ENCODE measurements around the gene CLCN2. TPM values are rescaled to one million over a fixed set of nuclear protein-coding genes. Genes with fewer than 3 reads are reported as not detected.
"Not testable (repeated sequence)": the region's sequence is repeated elsewhere in the genome, so short reads cannot be mapped to it uniquely, and the experiment has no call there.

Gene CLCN2
- total and polyA plus RNA-seq, 2 donors: 0.85 to 7.0 TPM

DNA sequence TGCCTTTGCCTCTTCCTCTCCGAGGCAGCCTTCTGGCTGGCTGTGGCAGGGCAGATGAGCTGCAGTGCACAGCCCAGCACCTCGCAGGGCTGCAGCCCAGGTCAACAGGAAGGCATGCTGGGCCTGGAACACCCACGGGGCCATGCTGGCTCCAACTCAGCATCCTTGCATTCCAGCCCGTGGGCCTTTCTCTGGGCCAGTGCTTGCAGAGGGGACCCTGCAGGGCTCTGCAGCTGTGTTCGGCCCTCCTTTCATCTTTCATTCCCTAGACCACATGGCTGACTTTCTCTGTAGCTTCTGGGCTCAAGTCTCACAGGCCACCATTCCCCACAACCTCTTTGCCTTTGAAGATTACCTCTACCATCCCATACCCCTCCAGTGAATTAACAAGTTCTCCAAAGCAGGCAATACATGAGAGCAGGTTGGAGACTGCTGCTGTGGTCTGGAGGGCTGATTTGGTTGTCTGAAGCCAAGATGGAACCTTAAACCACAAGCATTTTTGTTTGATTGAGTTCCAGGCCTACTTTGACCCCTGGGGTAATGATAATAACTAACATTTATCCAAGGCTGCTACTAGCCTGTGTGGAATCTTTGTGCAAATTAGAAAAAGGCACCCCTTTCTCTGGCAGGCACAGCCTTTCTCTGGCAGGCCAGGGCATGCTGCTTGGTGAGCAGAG, 18.1 kb downstream of the CLCN2 start:
- Histone ChIP-seq H3K4me3 (ENCODE audit: low read length in 2 of 2) (no peak overlapping the region), H3K36me3 (ENCODE audit: control insufficient read depth in 2 of 2, insufficient read depth in 2 of 2, low read length in 1 of 2) (peaks cover 0 to 12% of the 10 kb centered on the region in 2 donors), H3K27ac (ENCODE audit: low read depth in 1 of 2, low read length in 1 of 2) (no peak overlapping the region), H3K9me3 (ENCODE audit: control insufficient read depth in 2 of 2, insufficient read depth in 1 of 2, low read length in 1 of 2) (no peaks in the 10 kb centered on the region), H3K27me3 (ENCODE audit: control insufficient read depth in 2 of 2, insufficient read depth in 1 of 2, low read length in 1 of 2) (peaks cover 0 to 14% of the 10 kb centered on the region in 2 donors), H3K4me1 (ENCODE audit: control insufficient read depth in 2 of 2, insufficient read depth in 2 of 2, low read length in 2 of 2) (peaks cover 0 to 7% of the 10 kb centered on the region in 2 donors)
- no peak for DNase-seq (ENCODE audit: low read depth in 6 of 9, low spot score in 9 of 9)
- 93% methylated on average over 5 of the region's 5 CpGs for WGBS

DNA sequence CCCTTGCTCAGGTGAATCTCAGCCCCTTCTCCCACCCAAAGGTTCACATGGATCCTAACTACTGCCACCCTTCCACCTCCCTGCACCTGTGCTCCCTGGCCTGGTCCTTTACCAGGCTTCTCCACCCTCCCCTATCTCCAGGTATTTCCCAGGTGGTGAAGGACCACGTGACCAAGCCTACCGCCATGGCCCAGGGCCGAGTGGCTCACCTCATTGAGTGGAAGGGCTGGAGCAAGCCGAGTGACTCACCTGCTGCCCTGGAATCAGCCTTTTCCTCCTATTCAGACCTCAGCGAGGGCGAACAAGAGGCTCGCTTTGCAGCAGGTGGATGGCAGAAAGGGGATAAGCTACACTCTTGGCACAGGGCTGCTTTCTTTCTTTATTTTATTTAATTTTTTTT, 19.5 kb downstream of the CLCN2 start:
- no peak overlapping the region for H3K4me3 ChIP-seq (ENCODE audit: low read length in 2 of 2)
- peaks cover 0 to 28% of the 10 kb centered on the region in 2 donors for H3K27me3 ChIP-seq (ENCODE audit: control insufficient read depth in 2 of 2, insufficient read depth in 1 of 2, low read length in 1 of 2)
- DNase-seq (ENCODE audit: low read depth in 6 of 9, low spot score in 9 of 9): no peak
- peaks cover 0 to 12% of the 10 kb centered on the region in 2 donors for H3K36me3 ChIP-seq (ENCODE audit: control insufficient read depth in 2 of 2, insufficient read depth in 2 of 2, low read length in 1 of 2)
- no peaks in the 10 kb centered on the region for H3K9me3 ChIP-seq (ENCODE audit: control insufficient read depth in 2 of 2, insufficient read depth in 1 of 2, low read length in 1 of 2)
- peaks cover 1 to 15% of the 10 kb centered on the region in 2 donors for H3K4me1 ChIP-seq (ENCODE audit: control insufficient read depth in 2 of 2, insufficient read depth in 2 of 2, low read length in 2 of 2)
- no peak overlapping the region for H3K27ac ChIP-seq (ENCODE audit: low read depth in 1 of 2, low read length in 1 of 2)
- WGBS: 94% methylated on average over 7 of the region's 7 CpGs

DNA sequence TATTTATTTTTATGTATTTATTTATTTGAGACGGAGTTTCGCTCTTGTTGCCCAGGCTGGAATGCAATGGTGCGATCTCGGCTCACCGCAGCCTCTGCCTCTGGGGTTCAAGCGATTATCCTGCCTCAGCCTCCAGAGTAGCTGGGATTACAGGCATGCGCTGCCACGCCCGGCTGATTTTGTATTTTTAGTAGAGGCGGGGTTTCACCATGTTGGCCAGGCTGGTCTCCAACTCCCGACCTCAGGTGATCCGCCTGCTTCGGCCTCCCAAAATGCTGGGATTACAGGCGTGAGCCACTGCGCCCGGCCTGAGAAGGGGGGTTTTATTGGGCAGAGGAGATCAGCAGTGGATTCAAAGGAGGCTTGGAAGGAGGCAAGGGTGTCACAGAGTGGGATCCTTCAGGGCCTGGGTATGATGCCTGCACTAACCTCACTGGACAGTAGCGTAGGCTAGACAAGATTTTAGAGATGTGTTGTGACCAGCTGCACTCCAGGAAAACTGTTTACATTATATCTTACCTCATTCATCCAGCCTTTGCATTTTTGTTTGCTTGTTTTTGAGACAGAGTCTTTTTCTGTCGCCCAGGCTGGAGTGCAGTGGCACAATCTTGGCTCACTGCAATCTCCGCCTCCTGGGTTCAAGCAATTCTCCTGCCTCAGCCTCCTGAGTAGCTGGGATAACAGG, 21.8 kb downstream of the CLCN2 start:
- not testable (repeated sequence) for H3K4me3 ChIP-seq (ENCODE audit: low read length in 2 of 2); H3K9me3 ChIP-seq (ENCODE audit: control insufficient read depth in 2 of 2, insufficient read depth in 1 of 2, low read length in 1 of 2); H3K27ac ChIP-seq (ENCODE audit: low read depth in 1 of 2, low read length in 1 of 2); DNase-seq (ENCODE audit: low read depth in 6 of 9, low spot score in 9 of 9)
- peaks cover 9 to 29% of the 10 kb centered on the region in 2 donors for H3K4me1 ChIP-seq (ENCODE audit: control insufficient read depth in 2 of 2, insufficient read depth in 2 of 2, low read length in 2 of 2)
- 97% methylated on average over 19 of the region's 19 CpGs for WGBS
- H3K36me3 ChIP-seq (ENCODE audit: control insufficient read depth in 2 of 2, insufficient read depth in 2 of 2, low read length in 1 of 2): peaks cover 9 to 12% of the 10 kb centered on the region in 2 donors
- H3K27me3 ChIP-seq (ENCODE audit: control insufficient read depth in 2 of 2, insufficient read depth in 1 of 2, low read length in 1 of 2): peaks cover 0 to 37% of the 10 kb centered on the region in 2 donors

DNA sequence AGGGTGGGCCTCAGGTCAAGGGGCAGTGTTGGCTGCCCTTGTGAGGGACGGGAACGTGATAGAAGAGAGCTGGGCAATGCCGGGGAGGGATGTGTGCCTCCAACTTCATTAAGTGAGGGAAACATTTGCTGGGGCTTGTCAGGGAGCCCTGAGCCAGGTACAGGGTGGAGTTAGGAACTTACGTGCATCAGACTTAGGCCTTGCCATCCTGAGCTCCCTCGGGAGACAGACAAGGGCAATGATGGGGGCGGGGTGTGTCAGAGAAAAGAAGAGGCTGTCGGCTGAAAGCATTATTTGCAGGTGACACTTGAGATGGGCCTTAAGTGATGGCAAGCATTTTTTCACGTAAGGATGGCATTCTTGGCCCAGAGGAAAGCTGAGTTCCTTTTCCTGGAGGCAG, 22.4 kb downstream of the CLCN2 start:
- Histone ChIP-seq H3K9me3 (ENCODE audit: control insufficient read depth in 2 of 2, insufficient read depth in 1 of 2, low read length in 1 of 2) (no peaks in the 10 kb centered on the region), H3K4me1 (ENCODE audit: control insufficient read depth in 2 of 2, insufficient read depth in 2 of 2, low read length in 2 of 2) (peaks cover 9 to 29% of the 10 kb centered on the region in 2 donors), H3K36me3 (ENCODE audit: control insufficient read depth in 2 of 2, insufficient read depth in 2 of 2, low read length in 1 of 2) (peaks cover 13 to 14% of the 10 kb centered on the region in 2 donors), H3K27ac (ENCODE audit: low read depth in 1 of 2, low read length in 1 of 2) (no peak overlapping the region), H3K27me3 (ENCODE audit: control insufficient read depth in 2 of 2, insufficient read depth in 1 of 2, low read length in 1 of 2) (peaks cover 0 to 37% of the 10 kb centered on the region in 2 donors), H3K4me3 (ENCODE audit: low read length in 2 of 2) (no peak overlapping the region)
- 92% methylated on average over 8 of the region's 8 CpGs for WGBS
- DNase-seq (ENCODE audit: low read depth in 6 of 9, low spot score in 9 of 9): no peak

DNA sequence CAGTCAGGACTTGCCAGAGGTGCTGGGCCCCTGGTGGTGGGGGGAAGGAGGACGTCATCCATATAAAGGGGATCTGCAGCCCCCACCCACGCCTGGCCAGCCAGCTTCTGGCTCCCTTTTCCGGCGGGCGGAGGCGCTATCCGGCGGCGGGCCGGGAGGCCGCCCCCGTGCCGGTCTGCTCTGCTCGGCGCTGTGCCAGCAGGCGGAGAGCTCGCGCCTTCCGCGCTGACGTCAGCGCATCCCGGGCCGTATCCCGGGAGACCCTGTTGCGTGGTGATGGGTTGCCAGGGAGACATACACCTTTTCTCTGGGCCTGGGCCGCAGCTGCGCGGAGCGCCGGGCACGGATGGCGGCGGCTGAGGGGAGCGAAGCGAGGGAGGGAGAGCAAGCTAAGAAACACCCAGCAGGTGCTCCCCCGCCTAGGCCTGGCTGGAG, 22.9 kb downstream of the CLCN2 start:
- 66% methylated on average over 37 of the region's 37 CpGs for WGBS
- DNase-seq (ENCODE audit: low read depth in 6 of 9, low spot score in 9 of 9): peak in 2 of 9 donors; percentile 21 to 35
- H3K9me3 ChIP-seq (ENCODE audit: control insufficient read depth in 2 of 2, insufficient read depth in 1 of 2, low read length in 1 of 2): no peaks in the 10 kb centered on the region
- no peak overlapping the region for H3K27ac ChIP-seq (ENCODE audit: low read depth in 1 of 2, low read length in 1 of 2)
- H3K27me3 ChIP-seq (ENCODE audit: control insufficient read depth in 2 of 2, insufficient read depth in 1 of 2, low read length in 1 of 2): peaks cover 0 to 37% of the 10 kb centered on the region in 2 donors
- H3K4me3 ChIP-seq (ENCODE audit: low read length in 2 of 2): no peak overlapping the region
- H3K4me1 ChIP-seq (ENCODE audit: control insufficient read depth in 2 of 2, insufficient read depth in 2 of 2, low read length in 2 of 2): peaks cover 9 to 29% of the 10 kb centered on the region in 2 donors
- peaks cover 17 to 19% of the 10 kb centered on the region in 2 donors for H3K36me3 ChIP-seq (ENCODE audit: control insufficient read depth in 2 of 2, insufficient read depth in 2 of 2, low read length in 1 of 2)

DNA sequence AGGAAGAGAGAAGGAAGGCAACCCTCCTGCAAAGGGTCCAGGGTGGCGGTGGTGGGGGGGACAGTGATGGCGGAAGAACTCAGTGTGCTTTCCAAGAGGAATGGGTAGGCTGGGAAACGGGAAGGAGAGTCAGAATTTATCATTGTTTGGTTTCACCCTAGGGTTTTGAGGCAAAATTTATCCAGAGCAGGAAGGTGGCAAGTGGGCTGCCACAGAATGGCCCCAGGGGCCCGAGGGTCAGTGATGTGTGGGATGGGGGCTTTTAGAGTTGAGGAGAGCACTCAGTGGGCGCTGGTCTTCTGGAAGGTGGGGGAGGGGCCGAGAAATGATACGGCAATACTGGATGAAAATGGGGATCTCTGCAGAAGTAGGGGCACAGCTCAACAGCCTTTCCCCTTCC, 23.4 kb downstream of the CLCN2 start:
- H3K4me3 ChIP-seq (ENCODE audit: low read length in 2 of 2): no peak overlapping the region
- WGBS: 90% methylated on average over 7 of the region's 7 CpGs
- peaks cover 9 to 29% of the 10 kb centered on the region in 2 donors for H3K4me1 ChIP-seq (ENCODE audit: control insufficient read depth in 2 of 2, insufficient read depth in 2 of 2, low read length in 2 of 2)

DNA sequence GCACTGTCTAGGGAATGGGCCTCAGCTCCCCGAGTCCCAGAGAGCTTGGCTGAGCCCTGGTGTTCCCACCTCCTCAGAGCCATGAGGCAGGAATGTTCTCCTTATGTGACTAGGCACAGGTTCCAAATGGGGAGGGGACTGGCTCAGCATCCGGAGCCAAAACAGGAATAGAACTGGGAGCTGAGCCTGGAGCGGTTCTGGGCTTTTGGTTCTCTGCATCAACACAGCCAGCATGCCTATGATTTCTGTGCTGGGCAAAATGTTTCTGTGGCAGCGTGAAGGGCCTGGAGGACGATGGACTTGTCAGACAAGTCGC, 24.0 kb downstream of the CLCN2 start, which contains the start of gene FAM131A:
FAM131A (plus strand) TSS at position 202 of the 316 bp plus-strand sequence; CDS start at position 233, 31 bp downstream.
- Histone ChIP-seq H3K4me1 (ENCODE audit: control insufficient read depth in 2 of 2, insufficient read depth in 2 of 2, low read length in 2 of 2) (peaks cover 9 to 29% of the 10 kb centered on the region in 2 donors), H3K4me3 (ENCODE audit: low read length in 2 of 2) (peak within 1 kb of the TSS; percentile 60 to 91), H3K9me3 (ENCODE audit: control insufficient read depth in 2 of 2, insufficient read depth in 1 of 2, low read length in 1 of 2) (no peaks in the 10 kb centered on the region), H3K27me3 (ENCODE audit: control insufficient read depth in 2 of 2, insufficient read depth in 1 of 2, low read length in 1 of 2) (peaks cover 0 to 37% of the 10 kb centered on the region in 2 donors), H3K36me3 (ENCODE audit: control insufficient read depth in 2 of 2, insufficient read depth in 2 of 2, low read length in 1 of 2) (peaks cover 20 to 28% of the 10 kb centered on the region in 2 donors), H3K27ac (ENCODE audit: low read depth in 1 of 2, low read length in 1 of 2) (peak within 1 kb of the TSS; percentile 41 to 93)
- no peak for DNase-seq (ENCODE audit: low read depth in 6 of 9, low spot score in 9 of 9)
- 94% methylated on average over 6 of the region's 6 CpGs for WGBS

More for the DNA sequence above, 23.4 kb downstream of the CLCN2 start:
- peaks cover 20 to 21% of the 10 kb centered on the region in 2 donors for H3K36me3 ChIP-seq (ENCODE audit: control insufficient read depth in 2 of 2, insufficient read depth in 2 of 2, low read length in 1 of 2)
- DNase-seq (ENCODE audit: low read depth in 6 of 9, low spot score in 9 of 9): no peak
- H3K27me3 ChIP-seq (ENCODE audit: control insufficient read depth in 2 of 2, insufficient read depth in 1 of 2, low read length in 1 of 2): peaks cover 0 to 37% of the 10 kb centered on the region in 2 donors
- peak overlapping the region; percentile 5 to 59 for H3K27ac ChIP-seq (ENCODE audit: low read depth in 1 of 2, low read length in 1 of 2)
- H3K9me3 ChIP-seq (ENCODE audit: control insufficient read depth in 2 of 2, insufficient read depth in 1 of 2, low read length in 1 of 2): no peaks in the 10 kb centered on the region

DNA sequence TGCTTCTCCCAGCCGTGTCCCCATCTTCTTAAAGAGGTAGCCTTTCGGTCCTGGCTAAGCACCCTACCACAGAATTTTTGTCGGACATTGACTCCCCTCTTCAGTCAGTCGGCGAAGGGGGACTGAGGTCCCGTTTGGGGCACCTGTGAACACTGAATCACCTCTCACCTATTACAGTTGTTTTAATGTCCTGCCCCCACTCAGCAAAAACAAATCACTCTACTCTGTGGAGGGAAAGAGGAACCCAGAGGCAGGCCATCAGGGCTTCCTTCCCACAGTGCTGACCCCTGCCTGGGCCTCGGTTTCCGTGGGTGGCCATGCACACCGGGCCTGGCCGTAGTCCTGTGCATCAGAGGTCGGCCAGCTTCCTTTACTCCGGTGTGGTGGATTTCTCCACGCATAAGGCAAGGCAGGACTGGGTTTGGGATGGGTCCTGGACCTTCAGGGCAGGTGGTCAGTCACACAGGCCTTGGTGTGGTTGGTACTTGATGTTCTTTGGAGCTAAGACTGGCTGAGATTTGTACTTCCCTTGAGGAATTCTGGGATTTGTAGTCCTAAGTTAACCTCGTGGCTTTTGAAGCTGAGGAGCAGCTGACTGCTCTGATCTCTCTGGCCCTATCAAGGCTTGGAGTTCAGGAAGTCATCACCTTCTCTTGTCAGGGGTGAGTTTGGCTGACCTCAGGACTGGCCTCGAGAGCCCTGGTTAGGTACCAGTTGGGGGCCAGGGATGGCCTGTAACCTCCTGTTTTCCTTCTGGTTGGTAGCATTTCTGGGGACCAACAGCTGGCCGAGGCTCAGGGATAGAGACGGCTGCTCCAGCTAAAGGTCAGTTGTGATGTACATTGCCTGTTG, 24.6 kb downstream of the CLCN2 start:
- H3K27me3 ChIP-seq (ENCODE audit: control insufficient read depth in 2 of 2, insufficient read depth in 1 of 2, low read length in 1 of 2): peaks cover 0 to 37% of the 10 kb centered on the region in 2 donors
- peaks cover 26 to 34% of the 10 kb centered on the region in 2 donors for H3K36me3 ChIP-seq (ENCODE audit: control insufficient read depth in 2 of 2, insufficient read depth in 2 of 2, low read length in 1 of 2)
- H3K4me1 ChIP-seq (ENCODE audit: control insufficient read depth in 2 of 2, insufficient read depth in 2 of 2, low read length in 2 of 2): peaks cover 9 to 29% of the 10 kb centered on the region in 2 donors
- peak overlapping the region; percentile 60 to 91 for H3K4me3 ChIP-seq (ENCODE audit: low read length in 2 of 2)
- peak in 1 of 9 donors; percentile 30 for DNase-seq (ENCODE audit: low read depth in 6 of 9, low spot score in 9 of 9)
- H3K27ac ChIP-seq (ENCODE audit: low read depth in 1 of 2, low read length in 1 of 2): peak overlapping the region; percentile 41 to 93
- H3K9me3 ChIP-seq (ENCODE audit: control insufficient read depth in 2 of 2, insufficient read depth in 1 of 2, low read length in 1 of 2): no peaks in the 10 kb centered on the region
- WGBS: 32% methylated on average over 17 of the region's 17 CpGs
